ENCODE measurements around the gene TECTB.

DNA sequence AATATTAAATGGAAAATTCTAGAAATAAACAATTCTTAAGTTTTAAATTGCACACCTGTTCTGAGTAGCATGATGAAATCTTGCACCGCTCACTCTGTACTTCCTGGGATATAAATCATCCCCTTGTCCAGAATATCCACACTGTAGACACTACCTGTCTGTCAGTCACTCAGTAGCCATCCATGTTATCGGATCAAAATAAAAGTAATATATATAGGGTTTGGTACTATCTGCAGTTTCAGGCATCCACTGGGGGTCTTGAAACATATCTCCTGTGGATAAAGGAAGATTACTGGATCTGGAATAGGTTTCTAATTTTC lies 6.8 kb downstream of the TECTB start:
- TF ChIP-seq, protein P1, sequence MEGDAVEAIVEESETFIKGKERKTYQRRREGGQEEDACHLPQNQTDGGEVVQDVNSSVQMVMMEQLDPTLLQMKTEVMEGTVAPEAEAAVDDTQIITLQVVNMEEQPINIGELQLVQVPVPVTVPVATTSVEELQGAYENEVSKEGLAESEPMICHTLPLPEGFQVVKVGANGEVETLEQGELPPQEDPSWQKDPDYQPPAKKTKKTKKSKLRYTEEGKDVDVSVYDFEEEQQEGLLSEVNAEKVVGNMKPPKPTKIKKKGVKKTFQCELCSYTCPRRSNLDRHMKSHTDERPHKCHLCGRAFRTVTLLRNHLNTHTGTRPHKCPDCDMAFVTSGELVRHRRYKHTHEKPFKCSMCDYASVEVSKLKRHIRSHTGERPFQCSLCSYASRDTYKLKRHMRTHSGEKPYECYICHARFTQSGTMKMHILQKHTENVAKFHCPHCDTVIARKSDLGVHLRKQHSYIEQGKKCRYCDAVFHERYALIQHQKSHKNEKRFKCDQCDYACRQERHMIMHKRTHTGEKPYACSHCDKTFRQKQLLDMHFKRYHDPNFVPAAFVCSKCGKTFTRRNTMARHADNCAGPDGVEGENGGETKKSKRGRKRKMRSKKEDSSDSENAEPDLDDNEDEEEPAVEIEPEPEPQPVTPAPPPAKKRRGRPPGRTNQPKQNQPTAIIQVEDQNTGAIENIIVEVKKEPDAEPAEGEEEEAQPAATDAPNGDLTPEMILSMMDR (IDR thresholded peaks at IDR 0.05) = no peak
- TF ChIP-seq POLR2A (IDR thresholded peaks at IDR 0.05) = no peak

Measured in heart left ventricle (tissue), 13 donors.